Breast epithelium (tissue), 4 donors: ENCODE measurements around the gene ZNF687. TPM values are rescaled to one million over a fixed set of nuclear protein-coding genes. Genes with fewer than 3 reads are reported as not detected.
"Not testable (repeated sequence)": the region's sequence is repeated elsewhere in the genome, so short reads cannot be mapped to it uniquely, and the experiment has no call there.

Experiments
- DNase-seq, 2 donors: peaks; one replicate each; pipeline ENCODE4 v3.0.0-alpha.2; 2019; ENCODE audit warnings: low spot score in 2 of 2
- H3K27ac ChIP-seq, 2 donors: fragments of 200-600 bp; sonication (generic) in 1 of 2; one replicate each; pipeline ENCODE4 v1.5.1; 2016 to 2019; ENCODE audit warnings: mild to moderate bottlenecking in 1 of 2
- H3K27me3 ChIP-seq, 2 donors: fragments of 200-600 bp; sonication (generic) in 1 of 2; one replicate each; pipeline versions ENCODE4 v1.5.1 to v1.6.0; 2017 to 2019; ENCODE audit warnings: control low read depth in 1 of 2, mild to moderate bottlenecking in 1 of 2
- H3K36me3 ChIP-seq: fragments of 200-600 bp; one replicate; pipeline ENCODE4 v1.5.1; 2019
- H3K4me1 ChIP-seq, 2 donors: fragments of 200-600 bp; sonication (generic); one replicate each; pipeline ENCODE4 v1.5.1; 2016 to 2019; ENCODE audit warnings: control low read depth in 1 of 2
- H3K4me3 ChIP-seq, 3 donors: fragments of 200-600 bp; sonication (generic); 1 replicate in 2 of 3; 2 replicates in 1 of 3; pipeline ENCODE4 v1.5.1; 2016 to 2019; ENCODE audit warnings: mild to moderate bottlenecking in 3 of 3, moderate library complexity in 2 of 3
- H3K9me3 ChIP-seq, 2 donors: fragments of 200-600 bp; sonication (generic) in 1 of 2; one replicate each; pipeline ENCODE4 v1.5.1; 2016 to 2019; ENCODE audit warnings: control low read depth in 1 of 2
- POLR2A ChIP-seq: fragments of 450-650 bp; IDR thresholded peaks from one replicate; pipeline ENCODE4 v1.6.1; 2016; ENCODE audit warnings: antibody characterized with exemption, mild to moderate bottlenecking, moderate library complexity
- POLR2AphosphoS5 ChIP-seq, 3 donors: sonication (generic); formaldehyde crosslinking; IDR thresholded peaks; one replicate each; pipeline ENCODE4 v1.6.1; 2017; ENCODE audit warnings: antibody characterized with exemption in 3 of 3
- intact Hi-C: fragments of 100-400 bp; cut with DNase I; formaldehyde crosslinking; loops from one replicate; pipeline ENCODE4 v1.15.1; 2023; ENCODE audit warnings: low total_unique reads
- total RNA-seq, 3 donors: library from RNA; depleted of rRNA; stranded (reverse); fragments of >200 nt; gene quantifications; one replicate each; pipeline ENCODE4 v1.1.0, GENCODE V29; 2016
- TF ChIP-seq, protein P1 (sequence below), 3 donors: fragments of 450-650 bp; IDR thresholded peaks; one replicate each; pipeline ENCODE4 v1.5.1; 2016 to 2017; ENCODE audit warnings: antibody characterized with exemption in 3 of 3, mild to moderate bottlenecking in 3 of 3, moderate library complexity in 3 of 3

Gene ZNF687
- total RNA-seq, 3 donors from 2014 or later, result 20.6 to 31.6 (median 25.9) TPM

DNA sequence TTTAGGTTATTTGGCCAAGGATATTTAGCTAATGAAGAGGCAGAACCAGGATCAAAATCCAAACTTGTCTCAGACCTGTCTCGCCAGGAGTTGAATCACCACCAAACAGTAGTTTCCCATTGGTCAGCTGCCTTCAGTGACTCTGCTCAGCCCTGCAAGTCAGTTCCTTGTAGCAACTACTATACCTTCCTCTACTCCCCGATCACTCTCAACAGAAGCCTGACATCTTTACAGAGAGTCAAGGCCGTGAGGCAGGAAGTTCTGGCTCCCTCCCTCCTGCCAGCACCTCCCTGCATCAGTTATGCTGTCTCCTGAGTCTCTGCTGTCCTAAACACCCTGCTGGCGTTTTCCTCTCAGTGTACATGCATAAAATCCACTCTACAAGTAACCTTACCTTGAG lies 14.3 kb upstream of the ZNF687 start:
- Histone ChIP-seq H3K36me3 (peaks cover 7% of the 10 kb centered on the region), H3K27me3 (no peaks in the 10 kb centered on the region), H3K4me3 (no peak overlapping the region), H3K9me3 (no peaks in the 10 kb centered on the region), H3K4me1 (no peaks in the 10 kb centered on the region), H3K27ac (no peak overlapping the region)
- TF ChIP-seq POLR2A (no peak), POLR2AphosphoS5 (IDR thresholded peaks at IDR 0.05) (no peak)
- TF ChIP-seq, protein P1, sequence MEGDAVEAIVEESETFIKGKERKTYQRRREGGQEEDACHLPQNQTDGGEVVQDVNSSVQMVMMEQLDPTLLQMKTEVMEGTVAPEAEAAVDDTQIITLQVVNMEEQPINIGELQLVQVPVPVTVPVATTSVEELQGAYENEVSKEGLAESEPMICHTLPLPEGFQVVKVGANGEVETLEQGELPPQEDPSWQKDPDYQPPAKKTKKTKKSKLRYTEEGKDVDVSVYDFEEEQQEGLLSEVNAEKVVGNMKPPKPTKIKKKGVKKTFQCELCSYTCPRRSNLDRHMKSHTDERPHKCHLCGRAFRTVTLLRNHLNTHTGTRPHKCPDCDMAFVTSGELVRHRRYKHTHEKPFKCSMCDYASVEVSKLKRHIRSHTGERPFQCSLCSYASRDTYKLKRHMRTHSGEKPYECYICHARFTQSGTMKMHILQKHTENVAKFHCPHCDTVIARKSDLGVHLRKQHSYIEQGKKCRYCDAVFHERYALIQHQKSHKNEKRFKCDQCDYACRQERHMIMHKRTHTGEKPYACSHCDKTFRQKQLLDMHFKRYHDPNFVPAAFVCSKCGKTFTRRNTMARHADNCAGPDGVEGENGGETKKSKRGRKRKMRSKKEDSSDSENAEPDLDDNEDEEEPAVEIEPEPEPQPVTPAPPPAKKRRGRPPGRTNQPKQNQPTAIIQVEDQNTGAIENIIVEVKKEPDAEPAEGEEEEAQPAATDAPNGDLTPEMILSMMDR (IDR thresholded peaks at IDR 0.05), result no peak
- intact Hi-C loops, result no loop called here
- no peak for DNase-seq

DNA sequence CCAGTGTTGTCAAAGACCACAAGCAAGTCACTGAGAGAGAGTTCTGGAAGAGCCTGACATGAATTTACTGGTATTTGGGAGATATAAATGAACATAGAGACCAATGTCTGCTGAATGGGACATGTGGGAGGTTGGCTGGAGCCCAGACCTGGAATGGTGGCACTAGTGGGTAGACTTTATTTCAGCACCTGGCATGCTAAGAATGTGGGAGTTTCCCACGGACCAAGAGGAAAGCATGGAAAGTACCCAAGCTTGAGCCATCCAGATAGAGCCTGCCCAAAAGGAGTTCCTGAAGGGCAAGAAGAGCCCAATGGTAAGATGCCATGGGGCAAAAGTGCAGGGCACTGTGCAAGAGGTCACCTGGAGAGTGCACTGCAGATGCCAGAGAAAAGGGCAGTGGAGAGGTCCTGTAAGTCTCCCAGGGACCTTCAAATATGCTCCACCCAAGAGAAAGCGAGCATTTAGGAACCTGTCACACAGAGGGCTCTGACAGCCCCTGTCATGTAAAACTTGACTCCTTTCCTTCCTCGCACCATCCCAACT lies 8.1 kb upstream of the ZNF687 start:
- H3K9me3 ChIP-seq, result no peaks in the 10 kb centered on the region
- H3K4me1 ChIP-seq, result no peaks in the 10 kb centered on the region
- no peaks in the 10 kb centered on the region for H3K27me3 ChIP-seq
- TF ChIP-seq, protein P1 (IDR thresholded peaks at IDR 0.05), result no peak
- TF ChIP-seq POLR2A (no peak), POLR2AphosphoS5 (IDR thresholded peaks at IDR 0.05) (no peak)
- H3K27ac ChIP-seq, result no peak overlapping the region
- intact Hi-C loops, result no loop called here
- H3K4me3 ChIP-seq, result no peak overlapping the region
- no peak for DNase-seq
- no peaks in the 10 kb centered on the region for H3K36me3 ChIP-seq

DNA sequence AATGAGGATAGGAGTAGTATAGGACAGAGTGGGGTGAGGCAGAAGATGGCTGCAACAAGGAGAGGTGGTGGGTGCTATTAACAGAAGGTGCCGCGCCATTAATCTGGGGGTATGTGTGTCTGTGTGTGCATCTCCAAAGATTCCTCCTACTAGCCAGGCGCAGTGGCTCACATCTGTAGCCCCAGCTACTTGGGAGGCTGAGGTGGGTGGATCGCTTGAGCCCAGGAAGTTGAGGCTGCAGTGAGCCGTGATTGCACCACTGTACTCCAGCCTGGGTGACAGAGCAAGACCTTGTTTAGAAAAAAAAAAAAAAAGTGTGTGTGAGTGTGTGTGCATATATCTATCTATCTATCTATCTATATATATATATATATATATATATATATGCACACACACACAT lies 6.8 kb upstream of the ZNF687 start:
- H3K36me3 ChIP-seq, intact Hi-C loops, H3K27me3 ChIP-seq: not testable (repeated sequence)

DNA sequence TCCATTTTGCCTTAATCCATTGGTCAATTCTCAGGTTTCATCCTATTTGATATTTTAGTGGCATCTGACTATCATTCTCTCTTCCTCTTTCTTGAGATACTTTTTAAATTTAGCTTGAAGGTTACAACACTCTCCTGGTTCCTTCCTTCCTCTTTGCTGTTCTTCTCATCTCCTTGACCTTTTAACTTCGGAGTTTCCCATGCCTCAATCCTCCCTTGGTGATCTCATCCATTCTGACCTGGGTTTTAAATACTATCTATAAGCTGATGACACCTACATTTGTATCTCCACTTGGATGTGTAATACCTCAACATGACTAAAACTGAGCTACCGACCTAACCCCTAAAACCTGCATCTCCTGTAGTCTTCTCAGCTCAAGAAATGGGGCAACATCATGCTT lies 4.8 kb upstream of the ZNF687 start:
- H3K27ac ChIP-seq, result no peak overlapping the region
- H3K4me1 ChIP-seq, result no peaks in the 10 kb centered on the region
- H3K36me3 ChIP-seq, result no peaks in the 10 kb centered on the region
- no peak for TF ChIP-seq POLR2AphosphoS5 (IDR thresholded peaks at IDR 0.05)
- TF ChIP-seq, protein P1 (IDR thresholded peaks at IDR 0.05), result no peak
- H3K27me3 ChIP-seq, result no peaks in the 10 kb centered on the region
- intact Hi-C loops, result no loop called here
- H3K4me3 ChIP-seq, result no peak overlapping the region
- H3K9me3 ChIP-seq, result no peaks in the 10 kb centered on the region
- DNase-seq, result no peak

More for the DNA sequence above, 6.8 kb upstream of the ZNF687 start:
- not testable (repeated sequence) for DNase-seq, H3K4me3 ChIP-seq, H3K4me1 ChIP-seq, H3K27ac ChIP-seq, H3K9me3 ChIP-seq

DNA sequence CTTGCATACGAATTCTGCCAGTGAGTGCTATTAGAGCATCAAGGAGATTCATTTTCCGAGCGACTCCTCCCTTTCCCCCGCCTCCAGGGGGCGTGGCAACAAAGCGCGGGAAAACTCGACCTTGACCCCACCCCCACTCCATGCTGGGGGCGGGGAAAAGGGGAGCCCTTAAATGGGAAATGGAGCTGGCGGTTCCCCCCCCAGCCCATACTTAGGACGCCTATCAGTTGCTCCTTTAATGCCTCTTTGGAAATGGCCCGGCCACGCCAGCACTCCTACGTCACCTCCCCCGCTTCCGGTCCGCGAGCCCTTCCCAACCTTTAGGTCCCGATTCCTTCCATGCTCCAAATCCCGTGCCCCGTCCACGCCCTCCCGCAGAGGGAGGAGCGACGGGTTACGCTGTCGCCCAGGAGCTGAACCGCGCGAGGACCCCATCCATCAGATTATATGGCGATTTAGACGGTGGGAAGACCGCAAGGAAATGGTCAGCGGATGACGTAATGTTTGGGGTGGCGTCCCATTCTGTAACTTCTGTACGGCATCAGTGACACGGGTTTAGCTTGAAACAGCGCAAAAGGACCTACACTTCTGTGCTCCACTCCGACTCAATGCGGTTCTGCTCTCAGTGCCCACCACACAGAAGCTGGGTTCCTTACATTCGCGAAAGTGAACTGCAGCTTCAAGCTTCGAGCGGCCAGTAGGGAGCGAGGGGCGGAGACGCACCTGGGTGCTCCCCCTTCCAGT lies 702 bp upstream of the ZNF687 start:
- peak; percentile 96 to 99 for DNase-seq
- peak overlapping the region; percentile 76 to 92 (median 79) for H3K4me3 ChIP-seq
- peak overlapping the region; percentile 99 to 100 for H3K27ac ChIP-seq
- H3K36me3 ChIP-seq, result no peaks in the 10 kb centered on the region
- intact Hi-C loops, result loop anchor here (5.0 kb wide), 1 partner anchor 1129 kb away; no protein-coding TSS in a partner anchor
- no peaks in the 10 kb centered on the region for H3K27me3 ChIP-seq
- H3K9me3 ChIP-seq, result no peaks in the 10 kb centered on the region
- TF ChIP-seq, protein P1 (IDR thresholded peaks at IDR 0.05), result peak in 2 of 3 donors; percentile 40 to 47
- TF ChIP-seq POLR2AphosphoS5 (IDR thresholded peaks at IDR 0.05) (peak; percentile 97), POLR2A (peak; percentile 66)
- H3K4me1 ChIP-seq, result peaks cover 7 to 11% of the 10 kb centered on the region in 2 donors
